Measurements from ENCODE around the gene RBM11. TPM values are rescaled to one million over a fixed set of nuclear protein-coding genes. Genes with fewer than 3 reads are reported as not detected.

The RBM11 gene
- total and polyA plus RNA-seq, 2 experiments from 2014 or later: not detected

DNA sequence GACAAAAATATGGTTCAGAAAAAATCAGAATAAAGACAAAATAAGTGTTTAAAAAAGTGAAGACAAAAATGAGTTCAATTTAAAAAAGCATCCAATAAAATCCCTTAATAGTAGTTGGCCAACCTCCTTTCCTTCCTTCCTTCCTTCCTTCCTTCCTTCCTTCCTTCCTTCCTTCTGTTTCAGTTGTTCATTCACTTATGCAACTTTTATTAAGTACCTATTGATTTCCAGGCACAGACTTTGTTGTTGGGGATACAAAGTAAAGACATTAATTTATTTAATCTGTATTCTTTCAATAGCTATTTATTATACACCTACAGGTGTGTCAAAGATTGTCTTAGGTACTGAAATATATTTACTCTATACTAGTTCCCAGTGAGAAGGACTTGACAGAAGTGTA lies 2.8 kb upstream of the RBM11 start:
- no peaks in the 10 kb centered on the region for H3K79me2 ChIP-seq (ENCODE audit: insufficient read depth)
- DNase-seq: no peak
- H3K36me3 ChIP-seq (ENCODE audit: low read depth): no peaks in the 10 kb centered on the region
- no peaks in the 10 kb centered on the region for H3K9me2 ChIP-seq (ENCODE audit: insufficient read depth)
- H3F3A ChIP-seq (ENCODE audit: insufficient read depth): no peaks in the 10 kb centered on the region
- no peak overlapping the region for H3K4me3 ChIP-seq
- H3K9ac ChIP-seq: no peak overlapping the region
- H3K27me3 ChIP-seq (replicated peaks; ENCODE audit: insufficient read depth): no peaks in the 10 kb centered on the region
- no peak overlapping the region for H3K4me2 ChIP-seq (ENCODE audit: unreplicated experiment)
- H4K20me1 ChIP-seq (ENCODE audit: insufficient read depth): no peaks in the 10 kb centered on the region
- TF ChIP-seq EZH2phosphoT487 (IDR thresholded peaks at IDR 0.05; ENCODE audit: insufficient read depth, low read depth): no peak
- TF ChIP-seq EZH2 (IDR thresholded peaks at IDR 0.05; ENCODE audit: insufficient read depth, poor library complexity, severe bottlenecking): no peak
- no peak overlapping the region for H3K27ac ChIP-seq
- in situ Hi-C loops (cut with MboI): no loop called here
- H2AFZ ChIP-seq: no peak overlapping the region
- no peaks in the 10 kb centered on the region for H3K9me3 ChIP-seq (ENCODE audit: low read depth)
- no peaks in the 10 kb centered on the region for H3K4me1 ChIP-seq (ENCODE audit: insufficient read depth)

DNA sequence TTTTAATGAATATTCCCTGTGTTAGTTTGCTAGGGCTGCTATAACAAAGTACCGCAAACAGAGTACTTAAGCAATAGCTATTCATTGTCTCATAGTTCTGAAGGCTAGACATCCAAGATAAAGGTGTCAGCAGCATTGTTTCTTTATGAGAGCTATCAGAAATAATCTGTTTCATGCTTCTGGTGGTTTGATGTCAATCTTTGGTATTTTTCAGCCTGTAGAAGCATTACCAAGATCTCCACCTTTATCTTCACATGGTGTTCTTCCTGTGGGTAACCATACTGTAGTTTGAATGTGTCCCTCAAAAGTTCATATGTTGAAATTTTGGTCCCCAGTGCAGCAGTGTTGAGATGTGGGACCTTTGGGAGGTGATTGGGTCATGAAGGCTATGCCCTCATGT lies 7.4 kb downstream of the RBM11 start:
- 64 to 74% methylated on average over 1 of the region's 1 CpG for WGBS, 2 experiments (ENCODE audit: low coverage in 1 of 2, low lambda C conversion rate in 2 of 2, missing lambda C conversion rate in 2 of 2)
- no peaks in the 10 kb centered on the region for H3F3A ChIP-seq (ENCODE audit: insufficient read depth)

DNA sequence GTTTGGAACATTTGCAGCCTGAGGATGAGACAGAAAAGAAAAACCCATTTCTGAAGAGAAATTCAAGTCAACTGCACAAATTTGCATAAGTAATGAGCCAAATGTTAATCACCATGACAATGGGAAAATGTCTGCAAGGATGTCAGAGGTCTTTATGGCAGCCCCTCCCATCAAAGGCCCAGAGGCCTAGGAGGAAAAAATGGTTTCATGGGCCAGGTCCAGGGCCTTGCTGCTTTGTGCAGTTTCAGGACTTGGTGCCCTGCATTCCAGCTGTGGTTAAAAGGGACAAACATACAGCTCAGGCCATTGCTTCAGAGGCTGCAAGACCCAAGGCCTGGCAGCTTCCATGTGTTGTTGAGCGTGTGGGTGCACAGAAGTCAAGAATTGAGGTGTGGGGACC lies 13.4 kb downstream of the RBM11 start:
- in situ Hi-C loops (cut with MboI): no loop called here
- Histone ChIP-seq H3F3A (ENCODE audit: insufficient read depth) (no peaks in the 10 kb centered on the region), H3K36me3 (ENCODE audit: low read depth) (no peaks in the 10 kb centered on the region), H4K20me1 (ENCODE audit: insufficient read depth) (no peaks in the 10 kb centered on the region), H3K4me2 (ENCODE audit: unreplicated experiment) (no peak overlapping the region), H3K27me3 (replicated peaks; ENCODE audit: insufficient read depth) (no peaks in the 10 kb centered on the region), H3K4me1 (ENCODE audit: insufficient read depth) (no peaks in the 10 kb centered on the region), H3K79me2 (ENCODE audit: insufficient read depth) (no peaks in the 10 kb centered on the region), H3K9me3 (ENCODE audit: low read depth) (no peaks in the 10 kb centered on the region), H3K9ac (no peak overlapping the region), H2AFZ (no peak overlapping the region), H3K9me2 (ENCODE audit: insufficient read depth) (no peaks in the 10 kb centered on the region), H3K27ac (no peak overlapping the region), H3K4me3 (no peak overlapping the region)
- TF ChIP-seq EZH2phosphoT487 (IDR thresholded peaks at IDR 0.05; ENCODE audit: insufficient read depth, low read depth) (no peak), EZH2 (IDR thresholded peaks at IDR 0.05; ENCODE audit: insufficient read depth, poor library complexity, severe bottlenecking) (no peak)
- WGBS, 2 experiments (ENCODE audit: low coverage in 1 of 2, low lambda C conversion rate in 2 of 2, missing lambda C conversion rate in 2 of 2): 0% methylated on average over 1 of the region's 1 CpG
- DNase-seq: no peak

More for the DNA sequence above, 7.4 kb downstream of the RBM11 start:
- TF ChIP-seq EZH2 (IDR thresholded peaks at IDR 0.05; ENCODE audit: insufficient read depth, poor library complexity, severe bottlenecking): no peak
- TF ChIP-seq EZH2phosphoT487 (IDR thresholded peaks at IDR 0.05; ENCODE audit: insufficient read depth, low read depth): no peak
- in situ Hi-C loops (cut with MboI): no loop called here
- no peaks in the 10 kb centered on the region for H3K9me2 ChIP-seq (ENCODE audit: insufficient read depth)
- H3K4me3 ChIP-seq: no peak overlapping the region
- no peaks in the 10 kb centered on the region for H4K20me1 ChIP-seq (ENCODE audit: insufficient read depth)
- no peak overlapping the region for H3K9ac ChIP-seq
- H3K79me2 ChIP-seq (ENCODE audit: insufficient read depth): no peaks in the 10 kb centered on the region
- H3K27ac ChIP-seq: no peak overlapping the region
- no peak for DNase-seq
- no peaks in the 10 kb centered on the region for H3K9me3 ChIP-seq (ENCODE audit: low read depth)
- H3K36me3 ChIP-seq (ENCODE audit: low read depth): no peaks in the 10 kb centered on the region
- H3K4me2 ChIP-seq (ENCODE audit: unreplicated experiment): no peak overlapping the region
- H3K27me3 ChIP-seq (replicated peaks; ENCODE audit: insufficient read depth): no peaks in the 10 kb centered on the region
- H3K4me1 ChIP-seq (ENCODE audit: insufficient read depth): no peaks in the 10 kb centered on the region
- no peak overlapping the region for H2AFZ ChIP-seq

DNA sequence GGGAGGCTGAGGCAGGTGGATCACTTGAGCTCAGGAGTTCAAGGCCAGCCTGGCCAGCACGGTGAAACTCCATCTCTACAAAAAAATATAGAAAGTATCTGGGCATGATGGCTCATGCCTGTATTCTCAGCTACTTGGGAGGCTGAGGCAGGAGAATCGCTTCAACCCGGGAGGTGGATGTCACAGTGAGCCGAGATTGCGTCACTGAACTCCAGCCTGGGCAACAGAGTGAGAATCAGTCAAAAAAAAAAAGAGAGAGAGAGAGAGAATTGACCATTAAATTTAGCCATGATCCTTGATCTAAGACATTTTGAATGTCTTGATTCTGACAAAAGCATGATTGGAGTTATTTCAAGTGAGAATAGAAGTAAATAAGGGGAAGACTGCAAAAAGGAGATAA lies 19.1 kb downstream of the RBM11 start:
- WGBS, 2 experiments (ENCODE audit: low coverage in 1 of 2, low lambda C conversion rate in 2 of 2, missing lambda C conversion rate in 2 of 2): 26 to 35% methylated on average over 5 of the region's 5 CpGs
- in situ Hi-C loops (cut with MboI): no loop called here
- no peak for TF ChIP-seq EZH2phosphoT487 (IDR thresholded peaks at IDR 0.05; ENCODE audit: insufficient read depth, low read depth)
- no peak for TF ChIP-seq EZH2 (IDR thresholded peaks at IDR 0.05; ENCODE audit: insufficient read depth, poor library complexity, severe bottlenecking)

DNA sequence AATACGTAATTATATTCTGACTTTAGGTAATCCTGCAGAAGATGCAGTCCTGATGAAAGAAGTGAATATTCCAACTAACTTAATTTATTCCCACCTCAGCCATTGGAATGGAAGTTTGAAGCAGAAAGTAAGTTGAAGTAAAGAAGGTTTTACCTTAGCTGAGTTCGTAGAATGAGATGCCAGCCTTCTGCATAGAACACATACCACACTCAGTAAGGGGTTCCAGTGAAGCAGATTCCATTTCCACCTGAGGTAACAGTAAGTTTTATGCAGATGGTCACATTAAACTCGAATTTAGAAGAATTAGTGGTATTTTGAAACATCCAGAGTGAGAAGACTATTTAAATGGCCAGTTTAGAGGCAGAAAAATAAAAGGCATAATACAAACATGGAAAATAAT lies 20.2 kb downstream of the RBM11 start:
- no peaks in the 10 kb centered on the region for H3K79me2 ChIP-seq (ENCODE audit: insufficient read depth)
- H3K36me3 ChIP-seq (ENCODE audit: low read depth): no peaks in the 10 kb centered on the region
- H3K9ac ChIP-seq: no peak overlapping the region
- H3K4me3 ChIP-seq: no peak overlapping the region
- no peaks in the 10 kb centered on the region for H3K27me3 ChIP-seq (replicated peaks; ENCODE audit: insufficient read depth)
- H3K9me2 ChIP-seq (ENCODE audit: insufficient read depth): no peaks in the 10 kb centered on the region
- in situ Hi-C loops (cut with MboI): no loop called here
- H3K27ac ChIP-seq: no peak overlapping the region
- TF ChIP-seq EZH2 (IDR thresholded peaks at IDR 0.05; ENCODE audit: insufficient read depth, poor library complexity, severe bottlenecking): no peak
- no peak for TF ChIP-seq EZH2phosphoT487 (IDR thresholded peaks at IDR 0.05; ENCODE audit: insufficient read depth, low read depth)
- no peaks in the 10 kb centered on the region for H3F3A ChIP-seq (ENCODE audit: insufficient read depth)
- H2AFZ ChIP-seq: no peak overlapping the region
- WGBS, 2 experiments (ENCODE audit: low coverage in 1 of 2, low lambda C conversion rate in 2 of 2, missing lambda C conversion rate in 2 of 2): 14 to 24% methylated on average over 3 of the region's 3 CpGs
- no peak overlapping the region for H3K4me2 ChIP-seq (ENCODE audit: unreplicated experiment)
- no peaks in the 10 kb centered on the region for H4K20me1 ChIP-seq (ENCODE audit: insufficient read depth)
- no peaks in the 10 kb centered on the region for H3K9me3 ChIP-seq (ENCODE audit: low read depth)
- no peak for DNase-seq
- no peaks in the 10 kb centered on the region for H3K4me1 ChIP-seq (ENCODE audit: insufficient read depth)

More for the DNA sequence above, 19.1 kb downstream of the RBM11 start:
- H3K9me2 ChIP-seq (ENCODE audit: insufficient read depth): no peaks in the 10 kb centered on the region
- H3K36me3 ChIP-seq (ENCODE audit: low read depth): no peaks in the 10 kb centered on the region
- no peaks in the 10 kb centered on the region for H3F3A ChIP-seq (ENCODE audit: insufficient read depth)
- no peak for DNase-seq
- no peak overlapping the region for H3K9ac ChIP-seq
- H3K9me3 ChIP-seq (ENCODE audit: low read depth): no peaks in the 10 kb centered on the region
- H2AFZ ChIP-seq: no peak overlapping the region
- H3K4me2 ChIP-seq (ENCODE audit: unreplicated experiment): no peak overlapping the region
- no peak overlapping the region for H3K27ac ChIP-seq
- H3K27me3 ChIP-seq (replicated peaks; ENCODE audit: insufficient read depth): no peaks in the 10 kb centered on the region
- no peaks in the 10 kb centered on the region for H3K79me2 ChIP-seq (ENCODE audit: insufficient read depth)
- H4K20me1 ChIP-seq (ENCODE audit: insufficient read depth): no peaks in the 10 kb centered on the region
- no peak overlapping the region for H3K4me3 ChIP-seq
- no peaks in the 10 kb centered on the region for H3K4me1 ChIP-seq (ENCODE audit: insufficient read depth)
